ENCODE measurements around the gene RBP2.

- TF ChIP-seq POLR2A (IDR thresholded peaks at IDR 0.05) (no peak), CTCF (IDR thresholded peaks at IDR 0.05) (no peak)
Observed at GRCh38 chr3:139450159-139450558, 26.2 kb downstream of the RBP2 start.
